Measurements from ENCODE around the gene HSD17B14.

- TF ChIP-seq, protein P1, sequence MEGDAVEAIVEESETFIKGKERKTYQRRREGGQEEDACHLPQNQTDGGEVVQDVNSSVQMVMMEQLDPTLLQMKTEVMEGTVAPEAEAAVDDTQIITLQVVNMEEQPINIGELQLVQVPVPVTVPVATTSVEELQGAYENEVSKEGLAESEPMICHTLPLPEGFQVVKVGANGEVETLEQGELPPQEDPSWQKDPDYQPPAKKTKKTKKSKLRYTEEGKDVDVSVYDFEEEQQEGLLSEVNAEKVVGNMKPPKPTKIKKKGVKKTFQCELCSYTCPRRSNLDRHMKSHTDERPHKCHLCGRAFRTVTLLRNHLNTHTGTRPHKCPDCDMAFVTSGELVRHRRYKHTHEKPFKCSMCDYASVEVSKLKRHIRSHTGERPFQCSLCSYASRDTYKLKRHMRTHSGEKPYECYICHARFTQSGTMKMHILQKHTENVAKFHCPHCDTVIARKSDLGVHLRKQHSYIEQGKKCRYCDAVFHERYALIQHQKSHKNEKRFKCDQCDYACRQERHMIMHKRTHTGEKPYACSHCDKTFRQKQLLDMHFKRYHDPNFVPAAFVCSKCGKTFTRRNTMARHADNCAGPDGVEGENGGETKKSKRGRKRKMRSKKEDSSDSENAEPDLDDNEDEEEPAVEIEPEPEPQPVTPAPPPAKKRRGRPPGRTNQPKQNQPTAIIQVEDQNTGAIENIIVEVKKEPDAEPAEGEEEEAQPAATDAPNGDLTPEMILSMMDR (IDR thresholded peaks at IDR 0.05; ENCODE audit: low read depth, low read length, missing input control), result no peak
- TF ChIP-seq, protein P2, sequence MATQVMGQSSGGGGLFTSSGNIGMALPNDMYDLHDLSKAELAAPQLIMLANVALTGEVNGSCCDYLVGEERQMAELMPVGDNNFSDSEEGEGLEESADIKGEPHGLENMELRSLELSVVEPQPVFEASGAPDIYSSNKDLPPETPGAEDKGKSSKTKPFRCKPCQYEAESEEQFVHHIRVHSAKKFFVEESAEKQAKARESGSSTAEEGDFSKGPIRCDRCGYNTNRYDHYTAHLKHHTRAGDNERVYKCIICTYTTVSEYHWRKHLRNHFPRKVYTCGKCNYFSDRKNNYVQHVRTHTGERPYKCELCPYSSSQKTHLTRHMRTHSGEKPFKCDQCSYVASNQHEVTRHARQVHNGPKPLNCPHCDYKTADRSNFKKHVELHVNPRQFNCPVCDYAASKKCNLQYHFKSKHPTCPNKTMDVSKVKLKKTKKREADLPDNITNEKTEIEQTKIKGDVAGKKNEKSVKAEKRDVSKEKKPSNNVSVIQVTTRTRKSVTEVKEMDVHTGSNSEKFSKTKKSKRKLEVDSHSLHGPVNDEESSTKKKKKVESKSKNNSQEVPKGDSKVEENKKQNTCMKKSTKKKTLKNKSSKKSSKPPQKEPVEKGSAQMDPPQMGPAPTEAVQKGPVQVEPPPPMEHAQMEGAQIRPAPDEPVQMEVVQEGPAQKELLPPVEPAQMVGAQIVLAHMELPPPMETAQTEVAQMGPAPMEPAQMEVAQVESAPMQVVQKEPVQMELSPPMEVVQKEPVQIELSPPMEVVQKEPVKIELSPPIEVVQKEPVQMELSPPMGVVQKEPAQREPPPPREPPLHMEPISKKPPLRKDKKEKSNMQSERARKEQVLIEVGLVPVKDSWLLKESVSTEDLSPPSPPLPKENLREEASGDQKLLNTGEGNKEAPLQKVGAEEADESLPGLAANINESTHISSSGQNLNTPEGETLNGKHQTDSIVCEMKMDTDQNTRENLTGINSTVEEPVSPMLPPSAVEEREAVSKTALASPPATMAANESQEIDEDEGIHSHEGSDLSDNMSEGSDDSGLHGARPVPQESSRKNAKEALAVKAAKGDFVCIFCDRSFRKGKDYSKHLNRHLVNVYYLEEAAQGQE (IDR thresholded peaks at IDR 0.05), result no peak
- TF ChIP-seq MAX (IDR thresholded peaks at IDR 0.05) (no peak), YY1 (IDR thresholded peaks at IDR 0.05) (no peak), JUND (IDR thresholded peaks at IDR 0.05) (no peak), TAF1 (conservative IDR thresholded peaks at IDR 0.05) (no peak), HNF4G (IDR thresholded peaks at IDR 0.05) (no peak)
- TF ChIP-seq, protein P3, sequence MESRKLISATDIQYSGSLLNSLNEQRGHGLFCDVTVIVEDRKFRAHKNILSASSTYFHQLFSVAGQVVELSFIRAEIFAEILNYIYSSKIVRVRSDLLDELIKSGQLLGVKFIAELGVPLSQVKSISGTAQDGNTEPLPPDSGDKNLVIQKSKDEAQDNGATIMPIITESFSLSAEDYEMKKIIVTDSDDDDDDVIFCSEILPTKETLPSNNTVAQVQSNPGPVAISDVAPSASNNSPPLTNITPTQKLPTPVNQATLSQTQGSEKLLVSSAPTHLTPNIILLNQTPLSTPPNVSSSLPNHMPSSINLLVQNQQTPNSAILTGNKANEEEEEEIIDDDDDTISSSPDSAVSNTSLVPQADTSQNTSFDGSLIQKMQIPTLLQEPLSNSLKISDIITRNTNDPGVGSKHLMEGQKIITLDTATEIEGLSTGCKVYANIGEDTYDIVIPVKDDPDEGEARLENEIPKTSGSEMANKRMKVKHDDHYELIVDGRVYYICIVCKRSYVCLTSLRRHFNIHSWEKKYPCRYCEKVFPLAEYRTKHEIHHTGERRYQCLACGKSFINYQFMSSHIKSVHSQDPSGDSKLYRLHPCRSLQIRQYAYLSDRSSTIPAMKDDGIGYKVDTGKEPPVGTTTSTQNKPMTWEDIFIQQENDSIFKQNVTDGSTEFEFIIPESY (IDR thresholded peaks at IDR 0.05), result no peak
These were observed 56.7 kb downstream of the HSD17B14 start for GRCh38 chr19:48779636-48780035.
